ENCODE measurements around the gene PTPRF. TPM values are rescaled to one million over a fixed set of nuclear protein-coding genes. Genes with fewer than 3 reads are reported as not detected.

The PTPRF gene
- total RNA-seq, 2 donors from 2014 or later, result 182 to 292 TPM

GRCh38 chr1:43659212-43660166 is 128.8 kb downstream of the PTPRF start:
- no peak for TF ChIP-seq POLR2AphosphoS5 (IDR thresholded peaks at IDR 0.05)
- TF ChIP-seq POLR2A (IDR thresholded peaks at IDR 0.05), result no peak
- no peak for TF ChIP-seq CTCF (IDR thresholded peaks at IDR 0.05)
- Histone ChIP-seq H3K4me3 (no peak overlapping the region), H3K36me3 (peaks cover 6 to 35% of the 10 kb centered on the region in 2 donors), H3K4me1 (replicated peaks) (no peaks in the 10 kb centered on the region), H3K27ac (no peak overlapping the region), H3K9me3 (no peaks in the 10 kb centered on the region), H3K27me3 (replicated peaks; ENCODE audit: insufficient read depth) (no peaks in the 10 kb centered on the region)
- intact Hi-C loops (cut with DNase I), result no loop called here
- WGBS, result 92% methylated on average over 14 of the region's 14 CpGs
- no peak for DNase-seq (ENCODE audit: low spot score)

- Histone ChIP-seq H3K4me1 (replicated peaks) (no peaks in the 10 kb centered on the region), H3K9me3 (no peaks in the 10 kb centered on the region), H3K36me3 (peaks cover 6 to 35% of the 10 kb centered on the region in 2 donors), H3K27ac (no peak overlapping the region), H3K27me3 (replicated peaks; ENCODE audit: insufficient read depth) (no peaks in the 10 kb centered on the region), H3K4me3 (no peak overlapping the region)
- 72% methylated on average over 4 of the region's 4 CpGs for WGBS
- no peak for TF ChIP-seq CTCF (IDR thresholded peaks at IDR 0.05)
- no peak for TF ChIP-seq POLR2AphosphoS5 (IDR thresholded peaks at IDR 0.05)
- TF ChIP-seq POLR2A (IDR thresholded peaks at IDR 0.05), result no peak
- intact Hi-C loops (cut with DNase I), result no loop called here
- DNase-seq (ENCODE audit: low spot score), result no peak
Measured at GRCh38 chr1:43660355-43660754, 129.7 kb downstream of the PTPRF start.

GRCh38 chr1:43664369-43664768 is 133.7 kb downstream of the PTPRF start:
- Histone ChIP-seq H3K9me3 (no peaks in the 10 kb centered on the region), H3K27me3 (replicated peaks; ENCODE audit: insufficient read depth) (no peaks in the 10 kb centered on the region), H3K36me3 (peaks cover 3 to 31% of the 10 kb centered on the region in 2 donors), H3K4me1 (replicated peaks) (no peaks in the 10 kb centered on the region), H3K4me3 (no peak overlapping the region), H3K27ac (no peak overlapping the region)
- no peak for DNase-seq (ENCODE audit: low spot score)
- TF ChIP-seq POLR2AphosphoS5 (IDR thresholded peaks at IDR 0.05) (no peak), POLR2A (IDR thresholded peaks at IDR 0.05) (no peak), CTCF (IDR thresholded peaks at IDR 0.05) (no peak)
- 81% methylated on average over 4 of the region's 4 CpGs for WGBS
- intact Hi-C loops (cut with DNase I), result no loop called here

GRCh38 chr1:43666608-43667007 is 135.9 kb downstream of the PTPRF start:
- intact Hi-C loops (cut with DNase I), result no loop called here
- Histone ChIP-seq H3K4me1 (replicated peaks) (no peaks in the 10 kb centered on the region), H3K4me3 (no peak overlapping the region), H3K9me3 (no peaks in the 10 kb centered on the region), H3K27me3 (replicated peaks; ENCODE audit: insufficient read depth) (no peaks in the 10 kb centered on the region), H3K27ac (no peak overlapping the region), H3K36me3 (peaks cover 6 to 20% of the 10 kb centered on the region in 2 donors)
- peak; percentile 49 for DNase-seq (ENCODE audit: low spot score)
- no peak for TF ChIP-seq CTCF (IDR thresholded peaks at IDR 0.05)
- peak; percentile 50 for TF ChIP-seq POLR2AphosphoS5 (IDR thresholded peaks at IDR 0.05)
- TF ChIP-seq POLR2A (IDR thresholded peaks at IDR 0.05), result no peak

GRCh38 chr1:43668956-43669355 is 138.3 kb downstream of the PTPRF start:
- H3K36me3 ChIP-seq, result peaks cover 6 to 12% of the 10 kb centered on the region in 2 donors
- no peak overlapping the region for H3K4me3 ChIP-seq
- no peaks in the 10 kb centered on the region for H3K9me3 ChIP-seq
- H3K27ac ChIP-seq, result no peak overlapping the region
- 88% methylated on average over 7 of the region's 7 CpGs for WGBS
- TF ChIP-seq POLR2A (IDR thresholded peaks at IDR 0.05) (no peak), POLR2AphosphoS5 (IDR thresholded peaks at IDR 0.05) (no peak), CTCF (IDR thresholded peaks at IDR 0.05) (no peak)
- H3K4me1 ChIP-seq (replicated peaks), result no peaks in the 10 kb centered on the region
- intact Hi-C loops (cut with DNase I), result no loop called here
- no peak for DNase-seq (ENCODE audit: low spot score)
- no peaks in the 10 kb centered on the region for H3K27me3 ChIP-seq (replicated peaks; ENCODE audit: insufficient read depth)
